GM21390 (cell line): ENCODE results near the gene TAPT1.

Experiments
- ATAC-seq: cut with Tn5 transposase; IDR thresholded peaks from one replicate; pipeline ENCODE4 v1.9.1; 2021; ENCODE audit not compliant: unreplicated experiment

Gene TAPT1

DNA sequence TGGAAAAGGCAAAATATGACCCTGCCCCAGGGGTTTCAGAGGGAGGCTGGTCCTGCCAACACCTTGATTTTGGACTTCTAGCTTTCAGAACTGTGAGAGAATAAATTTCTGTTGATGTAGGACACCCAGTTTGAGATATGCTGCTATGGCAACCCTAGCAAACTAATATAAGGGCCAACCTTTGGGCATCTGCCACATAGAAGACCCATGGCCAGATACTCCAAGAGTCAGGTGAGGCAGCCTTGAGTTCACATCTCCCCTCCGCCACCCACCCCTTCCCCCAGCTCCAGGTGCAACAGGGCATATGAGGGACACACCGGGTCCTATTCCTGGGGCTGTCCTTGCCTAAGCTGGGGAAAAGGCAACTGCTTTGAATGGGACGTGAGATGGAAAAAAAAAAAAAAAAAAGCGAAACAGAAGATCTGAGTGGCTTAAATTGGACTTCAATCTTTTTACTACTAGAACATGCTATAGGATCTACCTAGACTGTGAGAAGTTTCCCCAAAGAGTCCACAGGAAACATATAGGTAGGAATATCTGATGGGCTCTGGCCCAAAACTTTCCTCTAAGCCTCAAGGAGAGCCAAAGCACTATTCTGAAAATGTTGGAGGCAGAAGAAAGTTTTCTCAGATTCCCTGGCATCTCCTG, 85.9 kb downstream of the TAPT1 start:
- no peak for ATAC-seq

DNA sequence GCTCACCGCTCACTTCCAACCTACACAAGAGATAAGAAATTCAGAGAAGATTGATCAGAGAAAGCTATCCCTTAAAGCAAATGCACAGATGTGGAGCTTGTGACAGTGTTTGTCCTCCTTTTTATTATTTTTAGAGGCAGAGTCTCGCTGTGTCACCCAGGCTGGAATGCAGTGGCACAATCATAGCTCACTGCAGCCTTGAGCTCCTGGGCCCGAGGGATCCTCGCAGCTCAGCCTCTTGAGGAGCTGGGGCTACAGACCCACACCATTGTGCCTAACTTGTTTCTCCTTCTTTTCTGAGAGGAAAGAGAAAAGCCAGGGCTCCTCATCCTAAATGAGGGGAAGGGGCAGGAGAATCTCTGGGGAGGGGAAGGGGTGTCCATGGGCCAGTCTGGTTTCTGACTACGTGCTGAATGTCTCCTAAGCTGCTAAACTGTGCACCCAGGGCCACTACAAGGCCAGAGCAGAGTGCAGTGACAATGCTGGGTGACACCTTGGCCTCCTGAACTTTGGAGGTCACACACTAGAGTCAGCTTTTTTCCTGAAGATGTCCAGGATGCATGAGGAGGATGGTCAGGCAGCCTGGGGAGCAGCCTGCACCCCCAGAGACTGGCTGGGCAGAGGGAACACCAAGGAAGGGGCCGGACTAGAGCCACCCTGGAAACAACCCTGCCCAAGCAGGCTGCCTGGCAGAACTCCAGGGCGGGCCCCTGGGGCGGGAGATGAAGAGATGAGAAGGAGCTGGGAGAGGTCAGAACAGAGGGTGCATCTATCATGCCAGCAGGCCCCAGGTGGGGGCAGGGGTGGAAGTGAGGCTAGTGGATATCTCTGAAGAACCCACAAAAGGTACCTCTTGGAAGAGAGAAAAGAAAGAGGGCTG, 87.0 kb downstream of the TAPT1 start:
- ATAC-seq, result no peak

DNA sequence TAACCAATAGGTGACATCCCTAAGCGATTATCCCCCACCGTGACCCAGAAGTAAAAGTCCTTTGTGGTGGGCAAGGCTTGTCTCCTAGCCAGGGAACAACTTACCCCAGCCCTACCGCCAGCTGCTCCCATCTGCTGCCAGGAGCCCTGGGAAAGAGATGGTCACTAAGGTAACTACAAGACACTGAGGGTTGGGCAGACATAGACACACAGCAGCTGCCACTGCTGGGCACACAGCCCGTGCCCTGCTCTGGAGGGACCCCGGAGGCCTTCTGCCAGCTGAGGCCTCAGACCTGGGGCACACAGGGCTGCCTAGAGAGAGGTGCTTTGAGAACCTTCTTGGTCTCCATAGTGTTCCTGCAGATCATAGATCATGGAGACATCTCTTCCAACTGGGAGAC, 89.4 kb downstream of the TAPT1 start:
- ATAC-seq, result no peak

DNA sequence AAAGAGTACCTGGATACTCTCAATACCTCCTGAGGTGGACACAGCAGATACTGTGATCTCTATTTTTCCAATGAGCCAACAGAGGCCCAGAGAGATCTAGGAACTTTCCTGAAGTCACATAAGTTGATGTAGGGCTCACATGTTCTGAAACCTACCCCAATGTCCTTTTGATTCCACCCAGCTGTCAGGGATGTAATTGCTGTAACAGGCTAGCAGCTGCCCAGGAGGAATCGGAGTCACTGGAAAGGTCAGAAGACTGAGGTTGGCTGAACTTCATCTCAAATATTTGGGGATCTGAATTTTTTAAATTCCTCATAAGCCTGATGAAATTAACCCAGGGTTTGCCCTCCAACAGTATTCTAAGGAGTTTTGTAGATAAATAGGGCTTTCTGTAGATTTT, 90.0 kb downstream of the TAPT1 start:
- ATAC-seq, result no peak

GRCh38 chr4:16133406-16133805, 92.9 kb downstream of the TAPT1 start:
- ATAC-seq, result no peak

GRCh38 chr4:16131293-16131692, 95.0 kb downstream of the TAPT1 start:
- ATAC-seq, result no peak

- ATAC-seq, result no peak
Observed at GRCh38 chr4:16129336-16129735, 96.9 kb downstream of the TAPT1 start.

DNA sequence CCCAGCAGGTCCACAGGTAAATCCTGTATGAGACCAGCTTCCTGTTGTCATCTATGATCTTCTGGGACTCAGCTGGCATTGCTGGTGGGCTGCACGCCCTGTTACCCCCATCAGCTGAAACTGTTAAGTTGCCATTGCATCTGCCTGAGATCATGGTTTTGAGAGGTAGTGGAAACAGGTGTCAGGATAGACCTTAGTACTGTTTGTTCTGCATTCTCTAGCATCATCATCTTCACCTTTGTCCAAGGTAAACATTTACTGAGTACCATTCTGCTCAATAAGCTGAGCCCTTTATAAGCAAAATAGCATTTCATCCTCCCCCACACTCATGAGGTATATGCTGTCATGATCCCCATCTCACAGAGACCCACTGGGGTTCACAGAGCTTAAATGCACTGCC, 99.6 kb downstream of the TAPT1 start:
- ATAC-seq, result no peak

DNA sequence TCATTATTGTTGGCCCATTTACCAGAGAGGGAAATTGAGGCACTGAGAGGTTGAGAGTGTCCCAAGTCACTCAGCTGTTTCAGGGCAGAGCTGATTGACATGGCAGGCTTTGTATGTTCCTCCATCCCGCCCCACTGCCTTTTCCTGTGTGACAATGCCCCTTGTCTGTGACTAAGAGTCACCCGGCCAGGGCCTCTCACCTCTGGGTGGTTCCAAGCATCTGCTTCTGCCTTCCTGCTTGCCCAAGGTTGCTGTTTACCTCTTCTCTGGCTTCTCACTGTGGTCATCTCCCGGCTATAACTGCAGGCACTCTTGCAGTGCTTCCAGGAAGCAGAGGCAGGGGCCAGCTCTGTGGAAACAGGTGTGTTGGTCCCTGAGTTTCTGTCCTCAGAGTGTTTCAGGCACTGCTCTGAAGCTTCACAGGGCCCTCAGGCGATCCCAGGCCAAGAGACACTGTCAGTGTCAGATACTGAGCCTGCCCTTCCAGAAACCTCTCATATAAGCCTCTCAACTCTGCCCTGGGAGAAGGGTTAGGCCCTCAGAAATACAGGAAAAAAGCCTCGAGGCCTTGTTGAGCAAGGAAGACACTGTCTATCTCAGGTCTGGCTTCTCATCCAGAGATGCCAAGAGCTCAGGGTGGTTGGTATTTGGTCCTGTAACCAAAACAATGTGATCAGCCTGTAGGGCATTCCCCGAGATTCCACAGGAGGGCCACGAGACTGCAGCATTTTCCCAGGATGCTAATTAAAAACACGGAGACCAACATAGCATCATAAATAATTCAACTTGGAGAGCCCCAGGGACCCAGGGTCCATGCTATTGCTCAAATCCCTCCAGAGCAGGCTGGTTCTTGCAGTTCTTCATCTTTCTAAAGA, 100.5 kb downstream of the TAPT1 start:
- ATAC-seq, result no peak

- no peak for ATAC-seq
Observed at GRCh38 chr4:16124232-16124631, 102.0 kb downstream of the TAPT1 start.

DNA sequence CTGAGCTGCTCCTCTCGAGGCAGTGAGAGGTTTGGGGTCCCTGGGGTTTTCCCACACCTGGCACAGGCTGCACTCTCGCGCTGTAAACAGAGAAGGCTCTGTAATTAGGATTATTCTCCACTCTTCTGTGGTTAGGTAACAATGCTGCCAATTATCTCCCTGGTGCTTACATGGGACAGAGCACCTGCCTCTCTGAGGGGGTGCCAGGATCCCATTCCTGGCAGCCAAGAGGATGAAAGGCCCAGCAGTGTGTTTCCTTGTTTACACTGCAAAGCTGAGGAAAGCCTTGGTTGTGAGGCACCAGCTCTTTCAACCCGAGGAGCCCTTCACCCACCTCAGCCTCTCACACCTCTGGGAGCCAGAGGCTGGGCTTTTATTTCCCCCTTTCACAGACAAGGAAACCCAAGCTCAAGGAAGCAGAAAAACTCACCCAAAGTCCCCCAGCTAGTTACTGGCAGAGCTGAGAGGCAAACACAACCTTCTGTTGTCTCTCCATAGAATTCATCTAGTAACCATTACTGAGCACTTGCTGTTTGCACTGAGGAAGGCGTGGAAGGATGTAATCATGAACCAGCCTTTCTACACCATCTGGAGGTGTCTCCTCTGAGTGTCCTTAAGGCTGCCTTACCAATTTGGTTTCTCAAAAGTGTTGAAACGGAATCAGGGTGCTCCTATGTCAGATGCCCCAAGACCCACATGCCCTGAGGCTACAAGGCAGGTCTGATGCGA, 102.8 kb downstream of the TAPT1 start:
- no peak for ATAC-seq

- ATAC-seq, result no peak
Observed at GRCh38 chr4:16122784-16123183, 103.5 kb downstream of the TAPT1 start.

DNA sequence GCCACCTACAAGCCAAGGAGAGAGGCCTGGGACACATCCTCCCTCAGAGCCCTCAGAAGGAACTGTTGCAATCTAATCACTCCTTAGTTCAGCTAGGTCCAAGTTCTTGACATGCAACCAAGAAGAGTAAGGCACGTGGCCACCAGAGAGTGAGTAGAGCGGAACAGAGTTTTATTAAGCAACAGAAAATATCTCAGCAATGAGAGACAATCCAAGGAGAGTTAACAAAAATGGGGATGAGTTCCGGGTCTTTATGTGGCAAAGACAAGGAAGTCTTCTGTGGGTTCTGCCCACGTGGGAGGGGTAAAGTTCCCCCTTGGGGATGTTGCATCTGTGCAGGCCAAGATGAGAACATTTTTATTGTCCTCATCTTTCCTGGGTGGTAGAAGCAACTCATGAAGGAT, 104.0 kb downstream of the TAPT1 start:
- no peak for ATAC-seq

GRCh38 chr4:16120720-16121119, 105.6 kb downstream of the TAPT1 start:
- ATAC-seq, result no peak

- no peak for ATAC-seq
Observed at GRCh38 chr4:16119981-16120380, 106.3 kb downstream of the TAPT1 start.

DNA sequence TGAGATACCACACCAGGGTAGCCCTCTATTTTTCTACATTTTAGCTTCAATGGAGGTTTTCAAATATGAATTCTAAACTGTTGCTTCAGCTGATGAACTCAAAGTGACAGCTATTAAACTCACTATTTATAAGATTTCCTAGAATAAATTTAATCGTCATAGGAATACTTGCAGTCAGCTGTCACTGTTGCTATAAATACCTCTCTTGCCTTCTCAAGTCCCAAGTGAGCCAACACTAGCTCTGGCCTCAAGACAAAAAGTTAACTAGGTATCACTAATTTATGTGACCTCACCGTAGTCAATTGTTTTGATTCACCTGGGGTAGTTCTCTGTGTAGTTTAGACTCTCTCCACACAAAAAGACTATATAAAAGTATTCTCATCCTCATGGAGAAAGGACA, 108.2 kb downstream of the TAPT1 start:
- no peak for ATAC-seq

GRCh38 chr4:16117164-16117563, 109.1 kb downstream of the TAPT1 start:
- ATAC-seq, result no peak

GRCh38 chr4:16116493-16116990, 109.7 kb downstream of the TAPT1 start:
- no peak for ATAC-seq

GRCh38 chr4:16116019-16116418, 110.3 kb downstream of the TAPT1 start:
- ATAC-seq, result no peak

DNA sequence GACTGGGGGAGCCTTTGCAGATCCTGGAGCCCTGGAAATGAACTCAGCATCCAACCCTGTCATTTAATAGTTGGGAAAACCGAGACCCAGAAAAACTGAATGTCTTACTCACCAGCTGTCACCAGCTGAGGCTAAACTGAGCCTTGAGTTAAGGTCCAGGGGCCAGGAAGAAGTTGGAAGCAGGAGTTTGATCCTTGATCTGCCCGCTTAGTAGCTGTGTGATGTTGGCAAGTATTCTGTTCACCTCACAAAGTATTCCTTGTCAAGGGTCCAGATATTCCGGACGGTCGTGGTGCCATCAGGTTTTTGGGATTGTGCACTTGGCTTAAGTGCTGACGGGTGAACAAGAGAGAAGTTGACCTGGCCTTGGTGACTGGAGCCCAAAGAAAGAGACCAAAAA, 111.7 kb downstream of the TAPT1 start:
- ATAC-seq, result no peak

DNA sequence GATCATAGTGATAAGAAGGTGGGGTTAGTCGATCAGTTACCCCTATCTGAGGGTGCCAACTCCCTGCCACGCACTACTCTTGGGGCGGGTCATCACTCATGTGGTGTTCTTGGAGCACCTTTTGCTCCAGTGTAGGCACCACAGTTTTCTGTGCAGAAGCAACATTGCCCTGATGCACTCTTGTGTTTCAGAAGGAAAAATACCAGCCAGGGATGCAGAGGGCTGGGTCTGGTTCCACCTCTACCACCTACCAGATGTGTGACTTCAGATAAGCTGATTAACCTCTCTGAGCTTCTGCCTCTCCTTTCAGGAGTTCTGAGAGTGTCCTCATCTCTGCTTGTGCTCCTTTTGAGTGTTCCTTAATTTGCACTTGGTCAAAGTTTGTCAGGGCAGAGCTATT, 112.5 kb downstream of the TAPT1 start:
- no peak for ATAC-seq
